Activated B cell treated with CpG ODN at 0.5 μM for 24 hours (primary cell): ENCODE results near the gene SCN1B. TPM values are rescaled to one million over a fixed set of nuclear protein-coding genes. Genes with fewer than 3 reads are reported as not detected.

ENCODE experiments used
- ATAC-seq: fragments of 200-7000 bp; cut with Tn5 transposase; one replicate; pipeline ENCODE4 v1.10.0; 2021; ENCODE audit warnings: low read depth, mild to moderate bottlenecking, moderate library complexity
- CTCF ChIA-PET: fragments of 350-600 bp; sonication (Branson Sonifier 250); formaldehyde crosslinking; loops from one replicate; lab custom pipeline; 2021; ENCODE audit warnings: antibody characterized with exemption; lab: Charles Lee
- POLR2A ChIA-PET: fragments of 350-600 bp; sonication (Branson Sonifier 250); formaldehyde crosslinking; loops from one replicate; lab custom pipeline; 2021; ENCODE audit warnings: antibody characterized with exemption; lab: Charles Lee
- DNase-seq: peaks from one replicate; pipeline ENCODE4 v3.0.0; 2022
- H3K27ac Mint-ChIP-seq: one replicate; pipeline ENCODE4 v1.8.0; 2020; ENCODE audit warnings: mixed read lengths
- H3K27me3 Mint-ChIP-seq: one replicate; pipeline ENCODE4 v1.8.0; 2021; ENCODE audit warnings: mixed read lengths
- H3K36me3 Mint-ChIP-seq: one replicate; pipeline ENCODE4 v1.8.0; 2021; ENCODE audit warnings: low read depth, mixed read lengths
- H3K4me1 Mint-ChIP-seq: one replicate; pipeline ENCODE4 v1.8.0; 2021; ENCODE audit warnings: mixed read lengths
- H3K4me3 Mint-ChIP-seq: one replicate; pipeline ENCODE4 v1.8.0; 2020; ENCODE audit warnings: mild to moderate bottlenecking, mixed read lengths
- H3K9me3 Mint-ChIP-seq: one replicate; pipeline ENCODE4 v1.8.0; 2020; ENCODE audit warnings: mixed read lengths
- CTCF ChIP-seq: fragments of 200-600 bp; IDR thresholded peaks from one replicate; pipeline ENCODE4 v1.8.0; 2022; ENCODE audit warnings: antibody characterized with exemption, mild to moderate bottlenecking
- intact Hi-C: fragments of 100-400 bp; cut with micrococcal nuclease; formaldehyde crosslinking; loops from one replicate; pipeline ENCODE4 v1.15.1; 2024
- total RNA-seq: library from RNA; stranded (reverse); gene quantifications from 2 replicates; pipeline ENCODE4 v1.2.3, GENCODE V29; 2022

SCN1B gene
- total RNA-seq, 1 donor from 2014 or later = 0.47 TPM

GRCh38 chr19:34985249-34986022 lies 44.8 kb upstream of the SCN1B start:
- Mint-ChIP-seq H3K27ac (no peak overlapping the region), H3K4me1 (peaks cover 5% of the 10 kb centered on the region), H3K27me3 (peaks cover 8% of the 10 kb centered on the region), H3K4me3 (no peak overlapping the region), H3K9me3 (no peaks in the 10 kb centered on the region), H3K36me3 (no peaks in the 10 kb centered on the region)
- intact Hi-C loops = no loop called here
- no peak for TF ChIP-seq CTCF
- DNase-seq (no peak), ATAC-seq (no peak)
- CTCF ChIA-PET = no interaction called here
- POLR2A ChIA-PET = no interaction called here

GRCh38 chr19:34988119-34988518 lies 42.2 kb upstream of the SCN1B start:
- Mint-ChIP-seq H3K27ac (no peak overlapping the region), H3K27me3 (peaks cover 8% of the 10 kb centered on the region), H3K4me3 (no peak overlapping the region), H3K9me3 (no peaks in the 10 kb centered on the region), H3K4me1 (peaks cover 11% of the 10 kb centered on the region), H3K36me3 (no peaks in the 10 kb centered on the region)
- DNase-seq (no peak), ATAC-seq (no peak)
- ChIA-PET CTCF (no interaction called here), POLR2A (no interaction called here)
- TF ChIP-seq CTCF = no peak
- intact Hi-C loops = no loop called here

- CTCF ChIA-PET = interaction anchor here (1.5 kb wide), 1 partner anchor 16 kb away, joined by 4 read pairs; no protein-coding TSS in a partner anchor
- H3K4me3 Mint-ChIP-seq = no peak overlapping the region
- H3K9me3 Mint-ChIP-seq = no peaks in the 10 kb centered on the region
- intact Hi-C loops = no loop called here
- H3K36me3 Mint-ChIP-seq = no peaks in the 10 kb centered on the region
- ATAC-seq (no peak), DNase-seq (no peak)
- POLR2A ChIA-PET = interaction anchor here (2.6 kb wide), 1 partner anchor 11 kb away, joined by 25 read pairs; the partner anchor contains the start of gene GRAMD1A
- H3K27ac Mint-ChIP-seq = no peak overlapping the region
- no peak for TF ChIP-seq CTCF
- H3K27me3 Mint-ChIP-seq = peaks cover under 1% of the 10 kb centered on the region
- peaks cover 7% of the 10 kb centered on the region for H3K4me1 Mint-ChIP-seq
Measured at GRCh38 chr19:34989298-34989697, 41.0 kb upstream of the SCN1B start.

- no peak overlapping the region for H3K4me3 Mint-ChIP-seq
- peak; percentile 10 for ATAC-seq
Measured at GRCh38 chr19:34990578-34991192, 39.6 kb upstream of the SCN1B start.

More at GRCh38 chr19:34990578-34991192, 39.6 kb upstream of the SCN1B start:
- H3K27me3 Mint-ChIP-seq = no peaks in the 10 kb centered on the region
- H3K36me3 Mint-ChIP-seq = no peaks in the 10 kb centered on the region
- TF ChIP-seq CTCF = no peak
- POLR2A ChIA-PET = interaction anchor here (0.8 to 2.6 kb wide), 2 partner anchors 10 to 357 kb away, joined by 3 to 25 read pairs; partner anchors contain the start of genes FFAR1 and GRAMD1A
- intact Hi-C loops = no loop called here
- no peak for DNase-seq
- H3K9me3 Mint-ChIP-seq = no peaks in the 10 kb centered on the region
- CTCF ChIA-PET = no interaction called here
- peaks cover 7% of the 10 kb centered on the region for H3K4me1 Mint-ChIP-seq
- peak overlapping the region; percentile 26 for H3K27ac Mint-ChIP-seq
